HG02885 (cell line): ENCODE results near the gene SUFU.
A peak's percentile ranks its signal among the peaks of the same experiment; 100 is the strongest.

Experiments
- ATAC-seq: cut with Tn5 transposase; IDR thresholded peaks from one replicate; pipeline ENCODE4 v1.9.1; 2021; ENCODE audit warnings: mild to moderate bottlenecking; ENCODE audit not compliant: unreplicated experiment, poor library complexity

Gene SUFU

GRCh38 chr10:102646610-102647442 lies 143.1 kb downstream of the SUFU start:
- no peak for ATAC-seq

GRCh38 chr10:102647443-102648268 lies 143.9 kb downstream of the SUFU start:
- ATAC-seq, result no peak

- no peak for ATAC-seq
These were observed 144.6 kb downstream of the SUFU start for GRCh38 chr10:102648269-102648888.

- no peak for ATAC-seq
These were observed 145.4 kb downstream of the SUFU start for GRCh38 chr10:102648889-102649796.

- no peak for ATAC-seq
These were observed 146.3 kb downstream of the SUFU start for GRCh38 chr10:102649797-102650654.

- ATAC-seq, result no peak
These were observed 147.1 kb downstream of the SUFU start for GRCh38 chr10:102650655-102651454.

GRCh38 chr10:102651455-102652169 lies 147.8 kb downstream of the SUFU start:
- ATAC-seq, result no peak

- peak; percentile 58 for ATAC-seq
These were observed 148.6 kb downstream of the SUFU start for GRCh38 chr10:102652170-102652916.

- ATAC-seq, result no peak
These were observed 149.3 kb downstream of the SUFU start for GRCh38 chr10:102653060-102653459.

- ATAC-seq, result no peak
These were observed 150.8 kb downstream of the SUFU start for GRCh38 chr10:102654566-102654965.

GRCh38 chr10:102654969-102655368 lies 151.2 kb downstream of the SUFU start:
- no peak for ATAC-seq

- no peak for ATAC-seq
These were observed 152.3 kb downstream of the SUFU start for GRCh38 chr10:102656026-102656425.

GRCh38 chr10:102656791-102657371 lies 153.1 kb downstream of the SUFU start:
- ATAC-seq, result no peak

- ATAC-seq, result no peak
These were observed 153.7 kb downstream of the SUFU start for GRCh38 chr10:102657451-102657850.

GRCh38 chr10:102657984-102658724 lies 154.4 kb downstream of the SUFU start:
- no peak for ATAC-seq

GRCh38 chr10:102658802-102659201 lies 155.0 kb downstream of the SUFU start:
- no peak for ATAC-seq
